CD4-positive, alpha-beta memory T cell (primary cell): ENCODE results near the gene EXOC4. TPM values are rescaled to one million over a fixed set of nuclear protein-coding genes. Genes with fewer than 3 reads are reported as not detected.
A peak's percentile ranks its signal among the peaks of the same experiment; 100 is the strongest.

Experiments used
- CTCF ChIA-PET: fragments of 350-600 bp; sonication (Branson Sonifier 250); formaldehyde crosslinking; loops from one replicate; lab custom pipeline; 2021; ENCODE audit warnings: inconsistent platforms; ENCODE audit not compliant: partially characterized antibody; lab: Charles Lee
- POLR2A ChIA-PET: fragments of 350-600 bp; sonication (Branson Sonifier 250); formaldehyde crosslinking; loops from one replicate; lab custom pipeline; 2021; ENCODE audit not compliant: partially characterized antibody; lab: Charles Lee
- DNase-seq, 5 donors: peaks; one replicate each; pipeline versions ENCODE4 v3.0.0 to v3.0.0-alpha.2; 2020 to 2022; ENCODE audit warnings: mixed read lengths in 1 of 5
- H3K27ac ChIP-seq: one replicate; pipeline ENCODE4 v1.7.0; 2013; ENCODE audit warnings: low read depth, low read length
- H3K27me3 ChIP-seq: 2 replicates; pipeline ENCODE4 v1.7.0; 2013; ENCODE audit warnings: mild to moderate bottlenecking, low read length, moderate library complexity; ENCODE audit not compliant: insufficient read depth
- H3K36me3 ChIP-seq: 2 replicates; pipeline ENCODE4 v1.7.0; 2013; ENCODE audit warnings: mild to moderate bottlenecking, low read length, moderate library complexity; ENCODE audit not compliant: insufficient read depth
- H3K4me1 ChIP-seq: 2 replicates; pipeline ENCODE4 v1.7.0; 2013; ENCODE audit warnings: mild to moderate bottlenecking, low read length, moderate library complexity; ENCODE audit not compliant: insufficient read depth
- H3K4me3 ChIP-seq, 2 donors: one replicate each; pipeline ENCODE4 v1.7.0; 2013; ENCODE audit warnings: low read length in 2 of 2, mild to moderate bottlenecking in 1 of 2
- H3K9me3 ChIP-seq, 2 donors: one replicate each; pipeline ENCODE4 v1.7.0; 2013; ENCODE audit warnings: low read length in 2 of 2, control low read depth in 1 of 2; ENCODE audit not compliant: control insufficient read depth in 1 of 2
- H3K27ac Mint-ChIP-seq, 7 donors: one replicate each; pipeline ENCODE4 v1.8.0; 2020 to 2021; ENCODE audit warnings: mixed read lengths in 7 of 7, mild to moderate bottlenecking in 6 of 7, inconsistent platforms in 3 of 7, moderate library complexity in 3 of 7
- H3K27me3 Mint-ChIP-seq, 2 donors: one replicate each; pipeline ENCODE4 v1.8.0; 2020 to 2021; ENCODE audit warnings: mixed read lengths in 2 of 2
- H3K36me3 Mint-ChIP-seq, 2 donors: one replicate each; pipeline ENCODE4 v1.8.0; 2020 to 2021; ENCODE audit warnings: mixed read lengths in 2 of 2, inconsistent platforms in 1 of 2, mild to moderate bottlenecking in 1 of 2
- H3K4me1 Mint-ChIP-seq, 4 donors: one replicate each; pipeline ENCODE4 v1.8.0; 2020 to 2021; ENCODE audit warnings: mixed read lengths in 4 of 4, mild to moderate bottlenecking in 1 of 4
- H3K4me3 Mint-ChIP-seq, 8 donors: one replicate each; pipeline ENCODE4 v1.8.0; 2020 to 2021; ENCODE audit warnings: mixed read lengths in 8 of 8, mild to moderate bottlenecking in 7 of 8, moderate library complexity in 6 of 8, inconsistent platforms in 3 of 8
- H3K9me3 Mint-ChIP-seq, 8 donors: one replicate each; pipeline ENCODE4 v1.8.0; 2020 to 2021; ENCODE audit warnings: mixed read lengths in 8 of 8, mild to moderate bottlenecking in 5 of 8, inconsistent platforms in 3 of 8, moderate library complexity in 1 of 8
- intact Hi-C: fragments of 100-400 bp; cut with micrococcal nuclease; formaldehyde crosslinking; loops from one replicate; pipeline ENCODE4 v1.15.1; 2023
- polyA plus RNA-seq, 2 donors: library from polyadenylated mRNA; unstranded; fragments of 300-500 nt; fragmentation: Illumina TruSeq; gene quantifications; one replicate each; pipeline ENCODE4 v1.2.3, GENCODE V29; 2021
- total RNA-seq, 2 experiments: library from RNA; stranded (reverse); gene quantifications; one replicate each; pipeline ENCODE4 v1.2.3, GENCODE V29; 2021

EXOC4 gene
- total and polyA plus RNA-seq, 4 experiments from 2014 or later: 33.8 to 81.2 (median 58.1) TPM

GRCh38 chr7:133409421-133409820, 156.5 kb downstream of the EXOC4 start:
- ChIA-PET POLR2A (no interaction called here), CTCF (no interaction called here)
- Histone ChIP-seq H3K4me1 (no peaks in the 10 kb centered on the region), H3K27me3 (no peaks in the 10 kb centered on the region), H3K9me3 (no peaks in the 10 kb centered on the region), H3K36me3 (no peaks in the 10 kb centered on the region), H3K27ac (no peak overlapping the region), H3K4me3 (no peak overlapping the region)
- peaks cover 15 to 31% (median 18%) of the 10 kb centered on the region in 4 donors for H3K4me1 Mint-ChIP-seq
- no peaks in the 10 kb centered on the region for H3K27me3 Mint-ChIP-seq
- DNase-seq: no peak
- intact Hi-C loops: no loop called here
- peaks cover 6 to 17% of the 10 kb centered on the region in 2 donors for H3K36me3 Mint-ChIP-seq
- H3K27ac Mint-ChIP-seq: no peak overlapping the region
- peaks cover 0 to 3% (median 0%) of the 10 kb centered on the region in 8 donors for H3K9me3 Mint-ChIP-seq
- H3K4me3 Mint-ChIP-seq: no peak overlapping the region

- H3K36me3 Mint-ChIP-seq: peaks cover 6 to 19% of the 10 kb centered on the region in 2 donors
- H3K4me1 Mint-ChIP-seq: peaks cover 15 to 31% (median 18%) of the 10 kb centered on the region in 4 donors
- H3K4me3 Mint-ChIP-seq: no peak overlapping the region
- Histone ChIP-seq H3K4me1 (no peaks in the 10 kb centered on the region), H3K4me3 (no peak overlapping the region), H3K36me3 (no peaks in the 10 kb centered on the region), H3K27ac (no peak overlapping the region), H3K9me3 (no peaks in the 10 kb centered on the region), H3K27me3 (no peaks in the 10 kb centered on the region)
- H3K27me3 Mint-ChIP-seq: no peaks in the 10 kb centered on the region
- H3K9me3 Mint-ChIP-seq: peaks cover 0 to 3% (median 0%) of the 10 kb centered on the region in 8 donors
- DNase-seq: no peak
- intact Hi-C loops: no loop called here
- no peak overlapping the region for H3K27ac Mint-ChIP-seq
- CTCF ChIA-PET: no interaction called here
- POLR2A ChIA-PET: no interaction called here
Observed at GRCh38 chr7:133409966-133410365, 157.1 kb downstream of the EXOC4 start.

DNA sequence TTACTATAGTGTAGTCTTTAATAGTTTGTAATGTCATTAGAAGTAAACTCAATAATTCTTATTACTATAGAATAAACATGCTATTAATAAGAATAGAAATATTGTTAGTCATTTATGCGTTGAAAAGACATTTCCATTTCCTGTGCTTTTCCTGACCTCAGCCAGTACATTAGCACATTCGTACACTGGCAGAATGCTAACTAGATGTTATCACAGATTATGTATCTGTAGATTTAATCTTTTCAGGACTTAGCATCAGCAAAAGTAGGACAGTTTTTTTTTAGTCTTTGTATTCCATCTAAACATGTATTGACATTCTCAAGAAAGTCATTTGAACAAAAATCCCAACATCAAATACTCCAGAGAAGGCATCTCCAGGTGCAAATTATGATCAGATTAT, 158.5 kb downstream of the EXOC4 start:
- no peak overlapping the region for H3K27ac Mint-ChIP-seq
- no peak overlapping the region for H3K4me3 Mint-ChIP-seq
- H3K36me3 ChIP-seq: no peaks in the 10 kb centered on the region
- H3K4me1 ChIP-seq: no peaks in the 10 kb centered on the region
- DNase-seq: no peak
- no peaks in the 10 kb centered on the region for H3K9me3 ChIP-seq
- ChIA-PET POLR2A (no interaction called here), CTCF (no interaction called here)
- intact Hi-C loops: no loop called here
- H3K36me3 Mint-ChIP-seq: peaks cover 1 to 16% of the 10 kb centered on the region in 2 donors
- peaks cover 0 to 2% (median 0%) of the 10 kb centered on the region in 8 donors for H3K9me3 Mint-ChIP-seq
- no peaks in the 10 kb centered on the region for H3K27me3 Mint-ChIP-seq
- H3K27me3 ChIP-seq: no peaks in the 10 kb centered on the region
- H3K4me3 ChIP-seq: no peak overlapping the region
- H3K4me1 Mint-ChIP-seq: peaks cover 17 to 31% (median 19%) of the 10 kb centered on the region in 4 donors
- H3K27ac ChIP-seq: no peak overlapping the region

GRCh38 chr7:133412942-133413341, 160.1 kb downstream of the EXOC4 start:
- Histone ChIP-seq H3K9me3 (no peaks in the 10 kb centered on the region), H3K4me3 (no peak overlapping the region), H3K4me1 (no peaks in the 10 kb centered on the region), H3K27me3 (no peaks in the 10 kb centered on the region), H3K36me3 (no peaks in the 10 kb centered on the region), H3K27ac (no peak overlapping the region)
- H3K4me1 Mint-ChIP-seq: peaks cover 18 to 28% (median 19%) of the 10 kb centered on the region in 4 donors
- intact Hi-C loops: no loop called here
- CTCF ChIA-PET: interaction anchor here (0.6 kb wide), 1 partner anchor 10 kb away, joined by 3 read pairs; no protein-coding TSS in a partner anchor
- no peaks in the 10 kb centered on the region for H3K27me3 Mint-ChIP-seq
- no peak overlapping the region for H3K27ac Mint-ChIP-seq
- POLR2A ChIA-PET: no interaction called here
- H3K9me3 Mint-ChIP-seq: peaks cover 0 to 1% (median 0%) of the 10 kb centered on the region in 8 donors
- no peak for DNase-seq
- H3K4me3 Mint-ChIP-seq: no peak overlapping the region
- H3K36me3 Mint-ChIP-seq: peaks cover 1 to 21% of the 10 kb centered on the region in 2 donors

- no peaks in the 10 kb centered on the region for H3K27me3 Mint-ChIP-seq
- H3K27me3 ChIP-seq: no peaks in the 10 kb centered on the region
- H3K27ac Mint-ChIP-seq: peak overlapping the region in 2 of 7 donors; percentile 38 to 81
- H3K4me1 Mint-ChIP-seq: peaks cover under 1 to 16% (median 8%) of the 10 kb centered on the region in 4 donors
- H3K4me3 ChIP-seq: no peak overlapping the region
- CTCF ChIA-PET: no interaction called here
- DNase-seq: no peak
- peaks cover 8 to 35% of the 10 kb centered on the region in 2 donors for H3K36me3 Mint-ChIP-seq
- POLR2A ChIA-PET: no interaction called here
- no peak overlapping the region for H3K27ac ChIP-seq
- no peak overlapping the region for H3K4me3 Mint-ChIP-seq
- no peaks in the 10 kb centered on the region for H3K36me3 ChIP-seq
- intact Hi-C loops: no loop called here
- H3K9me3 ChIP-seq: no peaks in the 10 kb centered on the region
- H3K9me3 Mint-ChIP-seq: peaks cover 0 to 8% (median 0%) of the 10 kb centered on the region in 8 donors
- H3K4me1 ChIP-seq: no peaks in the 10 kb centered on the region
Observed at GRCh38 chr7:133419041-133419440, 166.2 kb downstream of the EXOC4 start.

GRCh38 chr7:133423618-133424017, 170.7 kb downstream of the EXOC4 start:
- no peak overlapping the region for H3K27ac Mint-ChIP-seq
- H3K9me3 Mint-ChIP-seq: peaks cover 0 to 7% (median 0%) of the 10 kb centered on the region in 8 donors
- H3K27me3 Mint-ChIP-seq: no peaks in the 10 kb centered on the region
- Histone ChIP-seq H3K4me3 (no peak overlapping the region), H3K27ac (no peak overlapping the region), H3K36me3 (no peaks in the 10 kb centered on the region), H3K9me3 (no peaks in the 10 kb centered on the region), H3K4me1 (peaks cover 18% of the 10 kb centered on the region), H3K27me3 (no peaks in the 10 kb centered on the region)
- intact Hi-C loops: no loop called here
- no peak overlapping the region for H3K4me3 Mint-ChIP-seq
- H3K4me1 Mint-ChIP-seq: peaks cover 23 to 38% (median 29%) of the 10 kb centered on the region in 4 donors
- no peak for DNase-seq
- CTCF ChIA-PET: interaction anchor here (0.7 kb wide), 1 partner anchor 11 kb away, joined by 3 read pairs; no protein-coding TSS in a partner anchor
- POLR2A ChIA-PET: no interaction called here
- peaks cover 24 to 40% of the 10 kb centered on the region in 2 donors for H3K36me3 Mint-ChIP-seq

GRCh38 chr7:133428326-133428725, 175.4 kb downstream of the EXOC4 start:
- Histone ChIP-seq H3K36me3 (no peaks in the 10 kb centered on the region), H3K27ac (no peak overlapping the region), H3K27me3 (no peaks in the 10 kb centered on the region), H3K9me3 (no peaks in the 10 kb centered on the region), H3K4me1 (peaks cover 18% of the 10 kb centered on the region), H3K4me3 (no peak overlapping the region)
- H3K4me3 Mint-ChIP-seq: no peak overlapping the region
- intact Hi-C loops: no loop called here
- no peaks in the 10 kb centered on the region for H3K9me3 Mint-ChIP-seq
- POLR2A ChIA-PET: no interaction called here
- no peak for DNase-seq
- H3K4me1 Mint-ChIP-seq: peaks cover 18 to 38% (median 29%) of the 10 kb centered on the region in 4 donors
- peaks cover 17 to 34% of the 10 kb centered on the region in 2 donors for H3K36me3 Mint-ChIP-seq
- CTCF ChIA-PET: no interaction called here
- H3K27me3 Mint-ChIP-seq: no peaks in the 10 kb centered on the region
- H3K27ac Mint-ChIP-seq: no peak overlapping the region
